Activated CD4-positive, alpha-beta T cell treated with anti-CD3 and anti-CD28 coated beads for 36 hours (primary cell): ENCODE data around the gene ERICH6. TPM values are rescaled to one million over a fixed set of nuclear protein-coding genes. Genes with fewer than 3 reads are reported as not detected.
A peak's percentile ranks its signal among the peaks of the same experiment; 100 is the strongest.

Source experiments
- ATAC-seq: fragments of 200-7000 bp; cut with Tn5 transposase; one replicate; pipeline ENCODE4 v1.10.0; 2021; ENCODE audit warnings: mild to moderate bottlenecking, moderate library complexity
- CTCF ChIA-PET: fragments of 350-600 bp; sonication (Branson Sonifier 250); formaldehyde crosslinking; loops from one replicate; lab custom pipeline; 2021; ENCODE audit warnings: antibody characterized with exemption; lab: Charles Lee
- POLR2A ChIA-PET: fragments of 350-600 bp; sonication (Branson Sonifier 250); formaldehyde crosslinking; loops from one replicate; lab custom pipeline; 2021; ENCODE audit warnings: antibody characterized with exemption, inconsistent platforms; lab: Charles Lee
- DNase-seq: peaks from one replicate; pipeline ENCODE4 v3.0.0-alpha.2; 2020
- H3K27ac Mint-ChIP-seq: one replicate; pipeline ENCODE4 v1.8.0; 2021; ENCODE audit warnings: mixed read lengths
- H3K27me3 Mint-ChIP-seq: one replicate; pipeline ENCODE4 v1.8.0; 2021; ENCODE audit warnings: mixed read lengths
- H3K36me3 Mint-ChIP-seq: one replicate; pipeline ENCODE4 v1.8.0; 2021; ENCODE audit warnings: low read depth, mixed read lengths
- H3K4me1 Mint-ChIP-seq: one replicate; pipeline ENCODE4 v1.8.0; 2021; ENCODE audit warnings: mixed read lengths
- H3K4me3 Mint-ChIP-seq: one replicate; pipeline ENCODE4 v1.8.0; 2021; ENCODE audit warnings: mild to moderate bottlenecking, moderate library complexity, mixed read lengths
- H3K9me3 Mint-ChIP-seq: one replicate; pipeline ENCODE4 v1.8.0; 2021; ENCODE audit warnings: low read depth, mixed read lengths
- intact Hi-C, 2 experiments: fragments of 100-400 bp; cut with DNase I in 1 of 2; cut with micrococcal nuclease in 1 of 2; formaldehyde crosslinking; loops; one replicate each; pipeline versions ENCODE4 v1.14.2 to v1.15.1; 2022 to 2024; cut with DNase I, micrococcal nuclease
- total RNA-seq, 2 experiments: library from RNA; stranded (reverse); gene quantifications; one replicate each; pipeline ENCODE4 v1.2.3, GENCODE V29; 2021

ERICH6 gene
- total RNA-seq, 2 experiments from 2014 or later: 0.58 TPM; not detected in 1

- intact Hi-C loops: no loop called here
- DNase-seq (no peak), ATAC-seq (no peak)
- Mint-ChIP-seq H3K9me3 (no peaks in the 10 kb centered on the region), H3K36me3 (no peaks in the 10 kb centered on the region), H3K4me1 (peaks cover 22% of the 10 kb centered on the region), H3K27me3 (no peaks in the 10 kb centered on the region), H3K4me3 (no peak overlapping the region), H3K27ac (no peak overlapping the region)
- ChIA-PET CTCF (interaction anchor here (0.8 kb wide), 1 partner anchor 118 kb away, joined by 3 read pairs; no protein-coding TSS in a partner anchor), POLR2A (no interaction called here)
Measured at GRCh38 chr3:150682279-150682678, 21.4 kb downstream of the ERICH6 start.

DNA sequence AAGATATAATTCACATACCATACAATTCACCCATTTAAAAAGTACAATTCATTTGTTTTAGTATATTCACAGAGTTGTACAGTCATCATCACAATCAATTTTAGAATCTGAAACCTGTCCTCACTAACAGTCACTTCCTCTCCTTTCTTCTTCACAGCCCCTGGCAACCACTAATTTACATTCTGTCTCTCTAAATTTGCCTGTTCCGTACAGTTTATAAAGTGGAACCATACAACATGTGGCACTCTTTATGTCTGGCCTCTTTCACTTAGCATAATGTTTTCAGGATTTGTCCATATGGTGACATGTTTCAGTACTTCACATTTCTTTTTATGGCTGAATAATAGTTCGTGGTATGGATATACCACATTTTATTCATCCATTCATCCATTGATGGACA, 22.7 kb downstream of the ERICH6 start:
- no peaks in the 10 kb centered on the region for H3K27me3 Mint-ChIP-seq
- H3K36me3 Mint-ChIP-seq: no peaks in the 10 kb centered on the region
- H3K9me3 Mint-ChIP-seq: peaks cover 5% of the 10 kb centered on the region
- intact Hi-C loops: loop anchor here in 1 of 2 experiments (1.0 kb wide), 1 partner anchor 78 kb away; the partner anchor contains the start of gene SELENOT
- CTCF ChIA-PET: interaction anchor here (1.0 to 1.7 kb wide), 4 partner anchors 8 to 107 kb away, joined by 3 to 5 read pairs (median 4); no protein-coding TSS in a partner anchor
- no peak for DNase-seq
- POLR2A ChIA-PET: no interaction called here
- peak overlapping the region; percentile 53 for H3K27ac Mint-ChIP-seq
- peak overlapping the region; percentile 37 for H3K4me3 Mint-ChIP-seq
- H3K4me1 Mint-ChIP-seq: peaks cover 23% of the 10 kb centered on the region
- ATAC-seq: peak; percentile 98

- Mint-ChIP-seq H3K36me3 (no peaks in the 10 kb centered on the region), H3K9me3 (peaks cover 10% of the 10 kb centered on the region), H3K4me3 (no peak overlapping the region), H3K4me1 (peaks cover 27% of the 10 kb centered on the region), H3K27me3 (no peaks in the 10 kb centered on the region), H3K27ac (peak overlapping the region; percentile 68)
- intact Hi-C loops: no loop called here
- ATAC-seq (no peak), DNase-seq (no peak)
- ChIA-PET POLR2A (no interaction called here), CTCF (interaction anchor here (0.8 to 1.7 kb wide), 6 partner anchors 9 to 111 kb away, joined by 3 to 5 read pairs (median 3); no protein-coding TSS in a partner anchor)
Measured at GRCh38 chr3:150680562-150680961, 23.2 kb downstream of the ERICH6 start.

- Mint-ChIP-seq H3K9me3 (peaks cover 15% of the 10 kb centered on the region), H3K27ac (no peak overlapping the region), H3K36me3 (no peaks in the 10 kb centered on the region), H3K4me3 (no peak overlapping the region), H3K27me3 (no peaks in the 10 kb centered on the region), H3K4me1 (peaks cover 11% of the 10 kb centered on the region)
- DNase-seq: no peak
- intact Hi-C loops: no loop called here
- ATAC-seq: no peak
- ChIA-PET POLR2A (no interaction called here), CTCF (no interaction called here)
Measured at GRCh38 chr3:150675587-150675986, 28.1 kb downstream of the ERICH6 start.

- CTCF ChIA-PET: no interaction called here
Measured at GRCh38 chr3:150673966-150674365, 29.8 kb downstream of the ERICH6 start.

GRCh38 chr3:150666167-150666566, 37.6 kb downstream of the ERICH6 start:
- Mint-ChIP-seq H3K27me3 (peaks cover 2% of the 10 kb centered on the region), H3K27ac (no peak overlapping the region), H3K4me3 (no peak overlapping the region), H3K36me3 (no peaks in the 10 kb centered on the region), H3K9me3 (no peaks in the 10 kb centered on the region), H3K4me1 (peaks cover 6% of the 10 kb centered on the region)
- ChIA-PET CTCF (interaction anchor here (0.7 kb wide), 1 partner anchor 60 kb away, joined by 4 read pairs; no protein-coding TSS in a partner anchor), POLR2A (no interaction called here)
- peak; percentile 12 for DNase-seq
- ATAC-seq: peak; percentile 57
- intact Hi-C loops: no loop called here

More at GRCh38 chr3:150673966-150674365, 29.8 kb downstream of the ERICH6 start:
- H3K36me3 Mint-ChIP-seq: no peaks in the 10 kb centered on the region
- intact Hi-C loops: no loop called here
- H3K4me3 Mint-ChIP-seq: no peak overlapping the region
- no peaks in the 10 kb centered on the region for H3K27me3 Mint-ChIP-seq
- peaks cover 15% of the 10 kb centered on the region for H3K9me3 Mint-ChIP-seq
- peaks cover 5% of the 10 kb centered on the region for H3K4me1 Mint-ChIP-seq
- DNase-seq: no peak
- POLR2A ChIA-PET: interaction anchor here (1.1 kb wide), 1 partner anchor 30 kb away, joined by 3 read pairs; no protein-coding TSS in a partner anchor
- no peak overlapping the region for H3K27ac Mint-ChIP-seq
- no peak for ATAC-seq

- H3K36me3 Mint-ChIP-seq: no peaks in the 10 kb centered on the region
- peaks cover 6% of the 10 kb centered on the region for H3K4me1 Mint-ChIP-seq
- no peaks in the 10 kb centered on the region for H3K9me3 Mint-ChIP-seq
- POLR2A ChIA-PET: no interaction called here
- DNase-seq (no peak), ATAC-seq (no peak)
- H3K27me3 Mint-ChIP-seq: peaks cover 2% of the 10 kb centered on the region
- no peak overlapping the region for H3K4me3 Mint-ChIP-seq
- no peak overlapping the region for H3K27ac Mint-ChIP-seq
- intact Hi-C loops: no loop called here
- CTCF ChIA-PET: interaction anchor here (0.6 kb wide), 1 partner anchor 290 kb away, joined by 3 read pairs; no protein-coding TSS in a partner anchor
Measured at GRCh38 chr3:150663461-150663860, 40.3 kb downstream of the ERICH6 start.

DNA sequence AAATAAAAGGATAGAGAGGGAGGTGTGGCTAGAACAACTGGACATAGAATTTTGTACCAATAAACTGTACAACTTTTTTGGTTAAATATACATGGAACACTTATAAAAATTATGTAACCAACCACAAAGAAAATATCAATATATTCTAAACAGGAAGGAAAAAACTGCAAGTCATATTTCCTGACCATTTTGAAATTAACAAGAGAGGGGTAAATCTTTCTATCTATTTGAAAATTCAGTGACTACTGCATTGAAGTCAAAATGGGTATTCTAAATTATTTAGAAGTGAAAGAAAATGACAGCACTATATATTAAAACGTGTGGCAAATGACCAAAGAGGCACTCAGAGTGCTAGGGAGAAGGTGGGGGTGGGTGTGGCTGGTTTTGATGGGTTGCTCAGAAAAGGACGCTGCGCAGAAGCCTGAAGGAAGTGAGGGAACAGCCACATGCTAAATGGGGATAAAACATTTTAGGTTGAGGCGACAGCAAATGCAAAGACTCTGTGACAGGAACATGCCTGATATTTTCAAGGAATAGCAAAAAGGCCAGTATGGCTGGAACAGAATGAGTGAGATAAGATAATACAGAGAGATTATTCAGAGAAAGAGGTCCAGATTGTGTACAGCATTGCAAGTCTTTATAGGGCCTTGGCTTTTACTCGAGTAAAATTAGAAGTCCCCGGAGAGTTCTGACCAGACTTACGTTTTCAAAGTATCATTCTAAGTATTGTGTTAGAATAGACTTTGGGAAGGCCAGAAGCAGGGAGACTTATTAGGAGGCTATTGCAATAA, 41.1 kb downstream of the ERICH6 start:
- ChIA-PET POLR2A (no interaction called here), CTCF (no interaction called here)
- Mint-ChIP-seq H3K4me1 (peaks cover 6% of the 10 kb centered on the region), H3K9me3 (no peaks in the 10 kb centered on the region), H3K36me3 (no peaks in the 10 kb centered on the region), H3K4me3 (no peak overlapping the region), H3K27me3 (peaks cover 2% of the 10 kb centered on the region), H3K27ac (no peak overlapping the region)
- ATAC-seq (no peak), DNase-seq (no peak)
- intact Hi-C loops: no loop called here

GRCh38 chr3:150656316-150656715, 47.4 kb downstream of the ERICH6 start:
- Mint-ChIP-seq H3K36me3 (no peaks in the 10 kb centered on the region), H3K27ac (no peak overlapping the region), H3K4me1 (no peaks in the 10 kb centered on the region), H3K27me3 (peaks cover 2% of the 10 kb centered on the region), H3K9me3 (no peaks in the 10 kb centered on the region), H3K4me3 (no peak overlapping the region)
- CTCF ChIA-PET: interaction anchor here (0.8 kb wide), 1 partner anchor 62 kb away, joined by 3 read pairs; no protein-coding TSS in a partner anchor
- ATAC-seq (no peak), DNase-seq (no peak)
- intact Hi-C loops: no loop called here
- POLR2A ChIA-PET: no interaction called here

DNA sequence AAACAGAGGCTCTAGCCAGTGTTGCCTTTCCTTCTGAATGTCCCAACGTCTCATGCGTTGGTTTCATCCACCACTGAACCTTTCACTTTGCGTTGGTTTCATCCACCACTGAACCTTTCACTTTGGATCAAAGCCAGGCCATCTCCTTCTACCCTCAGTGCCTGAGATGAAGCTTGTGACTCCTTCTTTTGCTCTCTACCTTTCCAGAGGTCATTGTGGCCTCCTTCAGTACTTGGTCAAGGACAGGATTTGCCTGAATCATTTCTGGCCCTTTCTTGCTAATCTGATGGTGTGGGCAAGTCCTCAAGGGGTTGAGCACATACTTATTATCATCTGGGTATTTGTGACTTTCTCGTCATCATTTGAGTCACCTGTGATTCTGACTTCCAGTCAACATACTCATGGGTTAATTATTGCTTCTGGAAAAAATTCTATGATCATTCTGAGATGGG, 50.6 kb downstream of the ERICH6 start:
- Mint-ChIP-seq H3K4me1 (no peaks in the 10 kb centered on the region), H3K27ac (no peak overlapping the region), H3K27me3 (peaks cover 2% of the 10 kb centered on the region), H3K4me3 (no peak overlapping the region), H3K36me3 (no peaks in the 10 kb centered on the region), H3K9me3 (no peaks in the 10 kb centered on the region)
- no peak for DNase-seq
- intact Hi-C loops: no loop called here
- ATAC-seq: peak; percentile 70
- CTCF ChIA-PET: no interaction called here
- POLR2A ChIA-PET: no interaction called here

DNA sequence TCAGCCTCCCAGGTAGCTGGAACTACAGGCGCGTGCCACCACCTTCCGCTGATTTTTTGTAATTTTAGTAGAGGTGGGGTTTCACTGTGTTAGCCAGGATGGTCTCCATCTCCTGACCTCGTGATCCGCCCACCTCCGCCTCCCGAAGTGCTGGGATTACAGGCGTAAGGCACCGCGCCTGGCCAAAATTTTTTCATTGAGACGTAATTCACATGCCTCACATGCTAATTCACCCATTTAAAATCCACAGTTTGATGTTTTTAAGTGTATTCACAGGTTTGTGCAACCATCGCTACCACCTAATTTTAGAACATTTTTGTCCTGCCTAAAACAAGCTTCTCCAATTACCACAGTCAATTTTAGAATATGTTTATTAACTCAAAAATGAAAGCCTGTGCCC, 63.5 kb downstream of the ERICH6 start:
- Mint-ChIP-seq H3K27me3 (no peaks in the 10 kb centered on the region), H3K4me1 (peaks cover 16% of the 10 kb centered on the region), H3K27ac (no peak overlapping the region), H3K36me3 (no peaks in the 10 kb centered on the region), H3K4me3 (no peak overlapping the region), H3K9me3 (no peaks in the 10 kb centered on the region)
- no peak for ATAC-seq
- ChIA-PET POLR2A (no interaction called here), CTCF (no interaction called here)
- no peak for DNase-seq
- intact Hi-C loops: no loop called here

DNA sequence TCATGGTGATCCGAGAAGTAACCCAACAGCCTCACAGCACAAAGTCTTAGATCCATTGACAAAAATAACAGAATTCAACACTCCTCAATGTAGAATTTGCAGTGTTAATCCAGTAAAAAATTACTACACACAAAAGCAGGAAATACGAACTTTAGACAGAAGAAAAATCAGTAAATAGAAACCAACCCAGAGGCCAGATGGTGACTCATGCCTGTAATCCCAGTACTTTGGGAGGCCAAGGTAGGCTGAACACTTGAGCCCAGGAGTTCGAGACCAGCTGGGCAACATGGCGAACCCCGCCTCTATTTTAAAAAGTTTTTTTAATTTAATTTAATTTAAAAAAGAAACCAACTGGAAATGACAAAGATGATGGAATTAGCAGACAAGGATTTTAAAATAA, 64.5 kb downstream of the ERICH6 start:
- Mint-ChIP-seq H3K9me3 (no peaks in the 10 kb centered on the region), H3K36me3 (no peaks in the 10 kb centered on the region), H3K27me3 (no peaks in the 10 kb centered on the region), H3K27ac (no peak overlapping the region), H3K4me1 (peaks cover 24% of the 10 kb centered on the region), H3K4me3 (no peak overlapping the region)
- intact Hi-C loops: no loop called here
- DNase-seq (no peak), ATAC-seq (no peak)
- CTCF ChIA-PET: interaction anchor here (0.6 kb wide), 1 partner anchor 795 kb away, joined by 3 read pairs; no protein-coding TSS in a partner anchor
- POLR2A ChIA-PET: no interaction called here
